GM19193 (cell line): ENCODE results near the gene RUNX1.

ENCODE experiments used
- POLR2A ChIP-seq: IDR thresholded peaks from 4 replicates; pipeline ENCODE4 v1.6.1; 2011; ENCODE audit not compliant: insufficient read depth, insufficient read length; ENCODE audit errors: extremely low read depth

The RUNX1 gene

GRCh38 chr21:34926803-34927467, 122.2 kb downstream of the RUNX1 start:
- no peak for TF ChIP-seq POLR2A

GRCh38 chr21:34925597-34925996, 123.5 kb downstream of the RUNX1 start:
- no peak for TF ChIP-seq POLR2A

- no peak for TF ChIP-seq POLR2A
Observed at GRCh38 chr21:34924771-34925419, 124.2 kb downstream of the RUNX1 start.

GRCh38 chr21:34924194-34924593, 124.9 kb downstream of the RUNX1 start:
- TF ChIP-seq POLR2A: no peak

- no peak for TF ChIP-seq POLR2A
Observed at GRCh38 chr21:34923626-34924025, 125.5 kb downstream of the RUNX1 start.

- TF ChIP-seq POLR2A: no peak
Observed at GRCh38 chr21:34923202-34923601, 125.9 kb downstream of the RUNX1 start.

GRCh38 chr21:34922479-34922878, 126.6 kb downstream of the RUNX1 start:
- no peak for TF ChIP-seq POLR2A

GRCh38 chr21:34921151-34921550, 128.0 kb downstream of the RUNX1 start:
- TF ChIP-seq POLR2A: no peak

- TF ChIP-seq POLR2A: no peak
Observed at GRCh38 chr21:34919406-34919805, 129.7 kb downstream of the RUNX1 start.

- no peak for TF ChIP-seq POLR2A
Observed at GRCh38 chr21:34916446-34916845, 132.7 kb downstream of the RUNX1 start.

- no peak for TF ChIP-seq POLR2A
Observed at GRCh38 chr21:34915364-34915841, 133.7 kb downstream of the RUNX1 start.

- TF ChIP-seq POLR2A: no peak
Observed at GRCh38 chr21:34914239-34914638, 134.9 kb downstream of the RUNX1 start.

- TF ChIP-seq POLR2A: no peak
Observed at GRCh38 chr21:34913811-34914210, 135.3 kb downstream of the RUNX1 start.

GRCh38 chr21:34912022-34912945, 136.8 kb downstream of the RUNX1 start:
- no peak for TF ChIP-seq POLR2A

- no peak for TF ChIP-seq POLR2A
Observed at GRCh38 chr21:34911360-34911759, 137.7 kb downstream of the RUNX1 start.
